Measurements from ENCODE around the gene IMMP2L. TPM values are rescaled to one million over a fixed set of nuclear protein-coding genes. Genes with fewer than 3 reads are reported as not detected.

Gene IMMP2L
- total and polyA plus RNA-seq, 2 of the 8 experiments (the other 6 are each of a cell fraction or from before 2014, with no cell fraction given), result 2.3 to 10.1 TPM

DNA sequence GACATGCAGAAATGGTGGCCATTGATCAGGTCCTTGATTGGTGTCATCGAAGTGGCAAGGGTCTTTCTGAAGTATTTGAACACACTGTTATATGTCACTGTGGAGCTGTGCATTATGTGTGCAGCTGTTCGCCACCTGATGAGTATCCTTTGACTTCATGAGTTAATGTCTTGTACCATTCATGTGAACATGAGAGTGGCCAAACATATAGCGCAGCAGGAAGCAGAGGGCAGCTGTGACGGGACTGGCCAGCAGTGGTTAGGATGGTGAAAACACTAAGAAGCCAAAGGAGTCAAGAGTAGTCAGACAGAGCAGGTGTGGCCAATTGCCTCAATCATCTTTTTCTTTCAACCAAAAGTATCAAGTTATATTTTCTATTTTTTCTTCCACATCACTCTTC lies 167.4 kb downstream of the IMMP2L start (continued):
- no peak for TF ChIP-seq TBP (IDR thresholded peaks at IDR 0.05; ENCODE audit: low read depth, low read length)

Measured in H1 (cell line).